Urothelium cell line (cell line): ENCODE data around the gene COL23A1.
A peak's percentile ranks its signal among the peaks of the same experiment; 100 is the strongest.

Experiments used
- DNase-seq: peaks from one replicate; pipeline ENCODE4 v3.0.0; 2011; ENCODE audit warnings: low spot score, mixed read lengths
- FAIRE-seq: peaks from 2 replicates; lab custom pipeline; 2011; peaks lifted over from hg19 to GRCh38; lab: Jason Lieb, UNC

COL23A1 gene

GRCh38 chr5:178404987-178405386, 185.2 kb downstream of the COL23A1 start:
- DNase-seq (no peak), FAIRE-seq (no peak)

GRCh38 chr5:178403956-178404600, 186.1 kb downstream of the COL23A1 start:
- no peak for DNase-seq
- no peak for FAIRE-seq

DNA sequence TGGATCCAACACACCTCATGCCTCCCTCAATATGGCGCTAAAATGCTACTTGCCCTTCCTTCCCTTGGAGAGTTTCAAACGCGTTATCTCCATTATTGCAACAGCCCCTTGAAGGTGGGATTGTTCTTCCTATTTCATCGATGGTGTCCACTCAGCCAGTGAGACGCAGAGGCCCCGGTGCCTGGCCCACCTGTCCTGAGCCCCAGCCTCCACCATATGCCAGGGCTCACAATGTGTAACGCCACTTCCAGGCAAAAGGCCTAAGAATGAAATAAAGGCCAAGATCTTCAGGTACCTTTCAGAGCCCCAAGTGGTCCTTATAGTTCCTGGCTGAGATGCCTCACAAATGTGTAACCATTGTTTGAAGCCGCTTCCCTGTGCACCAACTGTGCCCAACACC, 186.8 kb downstream of the COL23A1 start:
- FAIRE-seq (no peak), DNase-seq (no peak)

DNA sequence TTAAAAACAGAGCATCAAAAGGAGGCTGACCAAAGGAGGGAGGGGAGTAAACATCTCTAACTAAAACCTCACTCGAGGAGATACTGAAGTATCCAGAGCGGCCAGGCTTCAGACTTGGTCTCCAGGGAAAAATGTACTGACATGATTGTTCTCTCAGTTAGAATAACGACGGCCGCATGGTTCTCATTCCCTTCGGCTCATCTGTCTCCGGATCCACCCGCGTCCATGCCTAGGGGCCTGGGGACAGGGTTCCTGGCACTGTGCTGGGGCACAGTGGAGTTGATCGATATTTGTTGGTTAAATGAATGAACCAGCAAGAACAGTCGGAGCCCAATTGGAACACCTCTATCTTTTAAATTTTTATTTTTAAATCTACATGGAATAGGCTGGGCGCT, 190.5 kb downstream of the COL23A1 start:
- no peak for FAIRE-seq
- no peak for DNase-seq

DNA sequence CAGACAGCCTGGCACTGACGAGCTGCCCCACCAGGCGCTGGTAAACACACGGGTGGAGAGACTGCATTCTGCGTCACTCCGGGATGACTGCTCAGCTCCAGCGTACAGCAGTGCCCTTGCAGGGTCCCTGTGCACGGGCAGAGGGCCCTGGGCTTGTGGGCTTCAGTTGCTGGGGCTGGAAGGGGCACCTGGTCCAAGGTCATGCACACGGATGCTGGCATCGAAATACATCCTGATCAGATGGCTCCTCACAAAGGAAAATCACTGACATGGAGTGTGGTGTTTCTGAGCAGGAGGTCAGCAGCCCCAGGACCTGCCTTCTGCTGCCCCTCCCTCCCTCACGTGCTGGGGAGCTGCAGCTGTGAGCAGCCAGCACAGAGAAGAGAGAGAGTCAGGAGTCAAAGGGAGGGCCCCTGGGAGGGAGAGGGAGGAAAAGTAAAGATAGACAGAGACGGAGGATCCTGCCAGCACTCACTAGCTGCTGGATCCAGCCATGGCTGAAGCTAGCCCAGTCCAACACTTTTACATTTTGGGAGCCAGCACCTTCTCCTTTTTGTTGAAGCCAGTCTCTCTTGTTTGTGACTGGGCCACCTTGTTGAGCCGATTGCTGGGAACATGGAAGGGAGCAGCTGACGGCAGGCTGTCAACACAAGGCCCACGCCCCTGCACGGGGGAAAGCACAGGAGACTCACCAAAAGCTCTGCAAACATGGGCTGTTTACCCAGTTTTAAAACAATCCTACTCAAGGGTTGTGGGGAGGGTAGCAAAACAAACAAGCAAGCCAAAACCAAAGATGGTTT, 191.1 kb downstream of the COL23A1 start:
- DNase-seq (no peak), FAIRE-seq (no peak)

DNA sequence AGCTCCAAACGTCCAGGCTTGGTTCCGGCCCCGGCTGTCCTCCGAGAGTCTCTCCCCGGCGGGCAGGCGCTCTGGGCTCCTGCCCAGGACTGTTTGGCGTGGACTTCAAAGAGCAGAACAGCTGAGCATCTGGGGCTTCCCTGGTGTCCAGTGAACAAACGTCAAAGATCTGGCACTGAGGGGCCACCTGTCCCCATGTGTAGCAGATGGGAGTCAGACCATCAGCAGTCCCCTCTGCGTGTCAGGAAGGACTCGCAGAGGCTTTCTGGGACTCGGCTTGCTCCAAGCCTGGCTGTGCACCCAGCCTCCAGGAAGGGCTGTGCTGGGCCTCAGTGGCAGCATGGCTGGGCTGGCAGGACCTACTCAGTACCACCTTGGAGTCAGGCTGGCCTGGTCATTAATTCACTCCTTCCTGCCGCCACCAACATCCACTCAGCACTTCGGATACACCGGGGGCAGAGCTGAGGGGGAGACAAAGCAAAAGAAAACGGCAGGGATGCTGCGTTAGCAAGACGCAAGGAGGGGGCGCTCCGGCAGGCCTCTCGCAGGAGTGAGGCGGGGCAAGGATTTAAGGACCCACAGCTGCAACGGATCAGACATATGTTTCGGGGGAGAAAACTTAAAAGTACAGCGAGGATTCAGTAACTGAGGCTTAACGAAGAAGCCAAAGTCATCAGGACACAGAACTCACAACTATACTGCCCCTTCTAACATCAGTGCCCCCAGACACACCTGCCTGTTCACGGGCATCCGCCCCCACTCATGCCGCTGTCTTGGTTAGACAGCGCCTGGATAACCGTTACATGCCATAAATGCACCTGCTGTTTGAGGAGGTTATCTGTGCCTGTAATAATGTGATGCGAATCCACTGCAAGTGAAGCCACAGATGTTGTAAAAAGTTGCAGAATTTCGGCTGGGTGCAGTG, 193.1 kb downstream of the COL23A1 start:
- DNase-seq (no peak), FAIRE-seq (no peak)

DNA sequence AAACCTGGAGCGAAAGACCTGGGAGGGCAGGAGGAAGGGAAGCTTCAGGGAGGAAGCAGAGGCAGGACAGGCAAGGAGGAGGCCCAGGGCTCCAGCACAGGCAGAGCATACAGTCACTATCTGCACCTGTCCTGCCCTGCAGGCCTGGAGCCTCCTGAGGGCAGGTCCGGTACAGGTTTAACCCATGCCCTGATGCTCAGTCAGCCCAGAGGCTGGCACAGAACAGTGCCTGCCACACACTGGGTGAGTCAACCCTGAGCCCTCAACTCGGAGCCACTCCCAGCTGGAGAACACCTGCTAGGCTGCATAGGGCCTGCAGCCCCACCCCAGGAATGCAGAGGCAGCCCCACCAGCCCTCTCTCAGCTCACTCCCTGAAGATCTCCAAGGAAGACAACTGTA, 196.1 kb downstream of the COL23A1 start:
- FAIRE-seq (no peak), DNase-seq (no peak)

DNA sequence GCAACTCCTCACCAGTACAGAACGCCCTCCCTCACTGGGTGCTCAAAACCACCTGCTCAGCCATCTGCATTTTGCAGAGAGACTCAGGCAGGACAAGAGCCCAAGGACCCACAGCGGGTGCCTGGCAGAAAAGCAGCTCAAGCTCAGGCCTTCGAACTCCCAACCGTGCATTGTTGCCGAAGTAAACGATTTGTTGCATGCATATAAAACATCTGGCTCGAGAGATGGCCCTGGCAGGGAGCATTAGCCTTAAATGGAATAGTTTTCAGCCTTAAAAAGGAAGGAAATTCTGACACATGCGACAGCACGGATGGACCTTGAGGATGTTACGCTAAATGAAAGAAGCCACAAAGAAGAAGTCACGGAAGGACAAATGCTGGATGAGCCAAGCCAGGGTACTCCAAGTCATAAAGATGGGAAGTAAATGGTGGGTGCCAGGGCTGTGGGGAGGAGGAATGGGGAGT, 197.2 kb downstream of the COL23A1 start:
- FAIRE-seq (no peak), DNase-seq (no peak)

- FAIRE-seq (no peak), DNase-seq (no peak)
Measured at GRCh38 chr5:178392386-178392785, 197.8 kb downstream of the COL23A1 start.

GRCh38 chr5:178391480-178391879, 198.7 kb downstream of the COL23A1 start:
- FAIRE-seq (no peak), DNase-seq (no peak)

DNA sequence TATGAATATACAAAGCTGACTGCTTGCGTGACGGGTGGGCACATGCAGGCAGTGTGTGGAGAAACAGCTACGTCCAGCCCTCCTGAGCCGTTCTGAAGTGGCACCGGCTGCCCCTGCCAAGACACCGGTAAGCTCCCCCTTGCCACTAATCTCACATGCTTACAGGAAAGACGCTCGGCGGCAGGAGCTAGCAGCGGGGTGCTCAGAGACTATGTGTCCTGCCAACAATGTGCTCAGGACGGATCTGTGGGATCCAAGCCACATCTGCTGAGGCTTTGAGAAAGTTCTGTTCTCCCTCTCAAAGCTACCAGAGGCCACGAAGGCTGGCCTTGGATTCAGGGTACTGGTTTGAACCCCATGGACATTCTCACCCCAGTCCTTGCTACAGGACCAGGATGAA, 200.4 kb downstream of the COL23A1 start:
- FAIRE-seq, result no peak

GRCh38 chr5:178389026-178389729, 201.0 kb downstream of the COL23A1 start:
- no peak for FAIRE-seq
- no peak for DNase-seq

More for the DNA sequence above, 200.4 kb downstream of the COL23A1 start:
- no peak for DNase-seq

DNA sequence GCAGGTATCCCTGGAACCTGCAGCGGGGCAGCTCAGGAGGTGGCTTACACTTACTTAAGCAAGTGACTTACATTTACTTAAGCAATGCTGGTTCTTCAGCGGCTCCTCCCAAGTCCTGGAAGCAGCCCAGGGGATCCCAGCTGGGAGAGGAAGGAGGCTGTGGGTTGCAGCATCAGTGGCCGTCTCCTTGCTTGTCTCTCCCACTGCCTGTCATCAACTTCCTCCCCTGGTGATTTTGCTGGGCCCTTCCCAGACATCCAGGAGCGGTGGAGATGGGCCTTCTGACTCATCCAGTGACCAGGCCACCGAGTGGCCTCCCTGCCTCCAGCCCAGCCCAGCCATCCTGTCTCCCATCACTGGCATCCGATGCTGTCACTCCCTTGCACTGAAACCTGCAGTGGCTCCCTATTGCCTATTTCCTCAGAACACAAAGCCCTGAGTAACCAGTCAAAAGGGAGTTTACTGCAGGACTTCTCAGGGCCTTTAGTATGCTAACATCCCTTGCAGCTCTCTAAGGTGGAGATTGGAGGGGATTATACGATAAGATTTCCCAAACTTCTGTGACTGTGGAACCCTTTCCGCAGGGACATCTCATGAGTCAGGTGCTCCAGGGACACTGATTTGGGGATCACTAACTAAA, 201.7 kb downstream of the COL23A1 start:
- no peak for DNase-seq

DNA sequence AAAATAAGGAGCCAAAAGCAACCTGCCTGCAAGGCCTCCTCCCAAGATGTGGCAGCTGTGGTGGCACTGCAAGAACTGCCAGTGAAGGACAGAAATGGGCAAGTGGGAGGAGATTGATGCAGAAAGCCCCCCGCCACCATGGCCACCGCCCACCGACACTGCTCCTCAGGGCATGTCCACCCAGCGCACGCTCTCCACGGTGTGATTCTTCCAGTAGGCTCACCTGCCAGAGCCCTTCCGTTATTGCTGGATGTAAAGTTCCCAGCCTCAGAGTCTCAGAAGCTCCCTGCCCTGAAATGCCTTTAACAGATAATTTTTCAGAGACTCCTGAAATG, 202.4 kb downstream of the COL23A1 start:
- no peak for FAIRE-seq
- no peak for DNase-seq

More for the DNA sequence above, 201.7 kb downstream of the COL23A1 start:
- no peak for FAIRE-seq

- no peak for FAIRE-seq
- no peak for DNase-seq
Measured at GRCh38 chr5:178387061-178387855, 202.9 kb downstream of the COL23A1 start.

DNA sequence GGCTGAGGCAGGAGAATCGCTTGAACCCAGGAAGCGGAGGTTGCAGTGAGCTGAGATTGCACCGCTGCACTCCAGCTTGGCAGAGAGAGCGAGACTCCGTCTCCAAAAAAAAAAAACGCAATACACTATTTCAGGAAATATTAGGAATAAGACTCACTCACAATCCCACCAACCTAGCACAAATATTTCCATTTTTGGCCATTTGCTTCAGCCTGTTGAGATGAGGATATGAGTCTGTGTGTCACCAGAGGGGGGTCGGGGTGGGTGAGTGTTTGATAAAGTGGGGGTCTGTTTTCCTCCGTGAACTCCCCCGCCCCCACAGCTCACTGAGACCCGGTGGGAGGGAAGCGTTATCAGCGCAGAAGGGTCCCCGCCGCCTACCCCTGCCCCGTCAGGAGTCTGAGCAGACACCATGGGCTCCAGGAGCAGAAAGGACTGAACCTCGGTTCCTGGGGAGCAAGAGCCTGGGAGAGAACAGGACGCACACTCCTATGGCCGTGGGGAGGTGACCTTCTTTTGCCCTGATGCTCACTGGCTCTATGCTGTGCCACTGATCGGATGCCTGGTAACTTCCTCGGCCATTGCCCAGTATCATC, 203.8 kb downstream of the COL23A1 start:
- DNase-seq (no peak), FAIRE-seq (no peak)

GRCh38 chr5:178385496-178385890, 204.7 kb downstream of the COL23A1 start:
- FAIRE-seq, result peak; percentile 71
- DNase-seq, result peak; percentile 40

- no peak for FAIRE-seq
Measured at GRCh38 chr5:178384816-178385495, 205.2 kb downstream of the COL23A1 start.

More at GRCh38 chr5:178384816-178385495, 205.2 kb downstream of the COL23A1 start:
- no peak for DNase-seq
